RWPE2 (cell line): ENCODE results near the gene ZNF24.

ENCODE experiments used
- ATAC-seq: fragments of 200-7000 bp; cut with Tn5 transposase; 3 replicates; pipeline ENCODE4 v1.9.1; 2021; ENCODE audit warnings: low read depth
- DNase-seq: peaks from one replicate; pipeline ENCODE4 v3.0.0-alpha.2; 2020; ENCODE audit warnings: low spot score
- H3K27ac ChIP-seq: fragments of 450-650 bp; 2 replicates; pipeline ENCODE4 v1.5.1; 2017; ENCODE audit warnings: mild to moderate bottlenecking; ENCODE audit not compliant: poor library complexity, severe bottlenecking
- H3K27me3 ChIP-seq: fragments of 250-450 bp; sonication (Bioruptor Pico); 2 replicates; pipeline ENCODE4 v1.5.1; 2021; ENCODE audit warnings: mild to moderate bottlenecking, moderate library complexity; ENCODE audit not compliant: insufficient read depth, poor library complexity, severe bottlenecking
- H3K36me3 ChIP-seq: fragments of 250-450 bp; sonication (Bioruptor Pico); 2 replicates; pipeline ENCODE4 v1.5.1; 2020; ENCODE audit warnings: low read depth, mild to moderate bottlenecking, moderate library complexity
- H3K4me1 ChIP-seq: fragments of 250-450 bp; sonication (Bioruptor Pico); 2 replicates; pipeline ENCODE4 v1.5.1; 2021; ENCODE audit warnings: mild to moderate bottlenecking, moderate library complexity; ENCODE audit not compliant: insufficient read depth, poor library complexity, severe bottlenecking
- H3K4me3 ChIP-seq: fragments of 250-450 bp; sonication (Bioruptor Pico); 2 replicates; pipeline ENCODE4 v1.5.1; 2021; ENCODE audit warnings: mild to moderate bottlenecking, moderate library complexity; ENCODE audit not compliant: severe bottlenecking
- H3K9me3 ChIP-seq: fragments of 250-450 bp; sonication (Bioruptor Pico); 2 replicates; pipeline ENCODE4 v1.5.1; 2021; ENCODE audit warnings: mild to moderate bottlenecking, moderate library complexity; ENCODE audit not compliant: severe bottlenecking
- TF ChIP-seq, protein P1 (sequence below): fragments of 450-650 bp; IDR thresholded peaks from one replicate; pipeline ENCODE4 v1.5.1; 2017; ENCODE audit warnings: mild to moderate bottlenecking, moderate library complexity; ENCODE audit not compliant: poor library complexity, severe bottlenecking

Gene ZNF24

DNA sequence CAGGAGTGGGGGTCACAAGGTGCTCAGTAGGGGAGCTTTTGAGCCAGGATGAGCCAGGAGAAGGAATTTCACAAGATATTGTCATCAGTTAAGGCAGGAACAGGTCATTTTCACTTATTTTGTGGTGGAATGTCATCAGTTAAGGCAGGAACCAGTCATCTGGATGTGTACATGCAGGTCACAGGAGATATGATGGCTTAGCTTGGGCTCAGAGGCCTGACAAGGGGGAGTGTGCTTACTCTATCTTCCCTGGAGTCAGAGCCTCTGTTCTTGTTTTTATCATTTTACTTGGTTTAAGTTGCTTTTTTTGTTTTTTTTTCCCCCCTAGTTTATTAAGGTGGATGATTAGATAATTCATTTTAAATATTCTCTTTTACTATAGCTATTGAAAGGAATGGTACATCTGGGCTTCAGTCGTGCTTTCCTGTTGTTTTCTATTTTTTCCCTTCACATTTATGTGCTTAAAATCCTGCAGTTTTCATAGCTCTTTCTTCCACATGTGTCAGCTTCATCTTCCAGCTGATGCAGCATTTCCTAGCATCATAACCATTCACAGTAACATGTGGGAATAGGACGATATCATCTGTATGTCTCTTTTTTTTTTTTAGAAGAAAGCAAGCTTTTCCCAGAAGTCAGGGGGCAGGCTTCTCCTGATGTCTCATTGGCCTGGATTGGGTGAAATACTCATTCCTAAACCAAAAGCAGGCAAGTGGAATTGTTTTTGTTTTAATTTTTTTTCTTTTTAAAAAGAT is 17.5 kb upstream of the ZNF24 start:
- no peak overlapping the region for H3K4me3 ChIP-seq
- DNase-seq (no peak), ATAC-seq (no peak)
- no peaks in the 10 kb centered on the region for H3K36me3 ChIP-seq
- no peaks in the 10 kb centered on the region for H3K9me3 ChIP-seq
- TF ChIP-seq, protein P1, sequence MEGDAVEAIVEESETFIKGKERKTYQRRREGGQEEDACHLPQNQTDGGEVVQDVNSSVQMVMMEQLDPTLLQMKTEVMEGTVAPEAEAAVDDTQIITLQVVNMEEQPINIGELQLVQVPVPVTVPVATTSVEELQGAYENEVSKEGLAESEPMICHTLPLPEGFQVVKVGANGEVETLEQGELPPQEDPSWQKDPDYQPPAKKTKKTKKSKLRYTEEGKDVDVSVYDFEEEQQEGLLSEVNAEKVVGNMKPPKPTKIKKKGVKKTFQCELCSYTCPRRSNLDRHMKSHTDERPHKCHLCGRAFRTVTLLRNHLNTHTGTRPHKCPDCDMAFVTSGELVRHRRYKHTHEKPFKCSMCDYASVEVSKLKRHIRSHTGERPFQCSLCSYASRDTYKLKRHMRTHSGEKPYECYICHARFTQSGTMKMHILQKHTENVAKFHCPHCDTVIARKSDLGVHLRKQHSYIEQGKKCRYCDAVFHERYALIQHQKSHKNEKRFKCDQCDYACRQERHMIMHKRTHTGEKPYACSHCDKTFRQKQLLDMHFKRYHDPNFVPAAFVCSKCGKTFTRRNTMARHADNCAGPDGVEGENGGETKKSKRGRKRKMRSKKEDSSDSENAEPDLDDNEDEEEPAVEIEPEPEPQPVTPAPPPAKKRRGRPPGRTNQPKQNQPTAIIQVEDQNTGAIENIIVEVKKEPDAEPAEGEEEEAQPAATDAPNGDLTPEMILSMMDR, result no peak
- H3K27ac ChIP-seq, result no peak overlapping the region
- H3K4me1 ChIP-seq, result no peaks in the 10 kb centered on the region
- H3K27me3 ChIP-seq, result peaks cover 6% of the 10 kb centered on the region

DNA sequence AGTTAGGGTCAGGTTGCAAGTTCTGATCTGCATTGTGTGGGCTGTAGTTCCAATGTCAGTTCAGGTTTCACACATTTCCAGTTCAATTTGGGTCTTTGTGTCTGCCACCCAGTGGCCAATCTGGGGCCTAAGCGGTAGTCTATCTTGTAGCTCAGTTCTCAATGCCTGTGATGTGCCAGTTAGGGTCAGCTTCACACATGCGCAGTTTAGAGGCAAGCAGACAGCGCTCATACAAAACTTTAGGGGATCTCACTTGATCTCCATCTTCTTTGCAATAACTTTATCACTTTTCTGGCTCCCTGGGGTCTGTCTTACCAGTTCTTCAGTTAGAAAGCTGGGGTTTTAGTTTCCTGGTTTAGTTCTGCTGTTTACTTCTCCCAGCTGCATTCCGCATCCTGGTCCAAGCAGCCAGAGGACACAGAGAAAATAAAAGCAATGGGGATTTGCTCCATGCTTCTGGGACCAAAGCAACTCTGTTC is 11.0 kb upstream of the ZNF24 start:
- peak; percentile 99 for ATAC-seq
- Histone ChIP-seq H3K9me3 (peaks cover 6% of the 10 kb centered on the region), H3K27me3 (no peaks in the 10 kb centered on the region), H3K4me3 (no peak overlapping the region), H3K27ac (no peak overlapping the region), H3K4me1 (no peaks in the 10 kb centered on the region), H3K36me3 (no peaks in the 10 kb centered on the region)
- TF ChIP-seq, protein P1, result peak; percentile 81
- DNase-seq, result no peak

DNA sequence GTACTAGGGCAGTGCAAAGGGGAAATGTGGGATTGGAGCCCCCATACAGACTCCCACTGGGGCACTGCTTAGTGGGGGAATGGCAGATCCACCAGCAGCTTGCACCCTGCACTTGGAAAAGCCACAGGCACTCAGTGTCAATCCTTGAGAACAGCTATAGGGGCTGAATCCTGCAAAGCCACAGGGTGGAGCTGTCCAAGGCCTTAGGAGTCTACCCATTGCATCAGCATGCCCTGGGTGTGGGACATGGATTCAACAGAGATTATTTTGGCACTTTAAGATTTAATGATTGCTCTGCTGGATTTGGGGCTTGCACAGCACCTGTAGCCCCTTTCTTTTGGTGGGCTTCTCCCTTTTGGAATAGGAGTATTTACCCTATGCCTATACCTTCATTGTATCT is 8.6 kb upstream of the ZNF24 start:
- ATAC-seq, result no peak
- no peaks in the 10 kb centered on the region for H3K27me3 ChIP-seq
- TF ChIP-seq, protein P1, result no peak
- peaks cover 6% of the 10 kb centered on the region for H3K9me3 ChIP-seq
- no peaks in the 10 kb centered on the region for H3K4me1 ChIP-seq
- no peak for DNase-seq
- no peaks in the 10 kb centered on the region for H3K36me3 ChIP-seq
- H3K27ac ChIP-seq, result no peak overlapping the region
- no peak overlapping the region for H3K4me3 ChIP-seq

DNA sequence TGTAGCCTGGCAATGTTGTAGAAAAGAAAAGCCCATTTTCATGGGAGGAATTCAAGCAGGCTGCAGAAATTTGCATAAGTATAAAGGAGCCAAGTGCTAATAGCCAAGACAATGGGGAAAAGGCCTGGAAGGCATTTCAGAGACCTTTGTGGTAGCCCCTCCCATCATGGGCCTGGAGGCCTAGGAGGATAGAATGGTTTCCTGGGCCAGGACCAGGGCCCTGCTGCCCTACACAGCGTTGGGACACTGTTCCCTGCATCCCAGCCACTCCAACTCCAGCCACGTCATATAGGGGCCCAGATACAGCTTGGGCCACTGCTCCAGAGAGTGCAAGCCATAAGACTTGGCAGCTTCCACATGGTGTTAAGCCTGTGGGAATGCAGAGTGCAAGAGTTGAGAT is 8.1 kb upstream of the ZNF24 start:
- DNase-seq, result no peak
- Histone ChIP-seq H3K36me3 (no peaks in the 10 kb centered on the region), H3K4me3 (no peak overlapping the region), H3K27ac (no peak overlapping the region), H3K9me3 (peaks cover 6% of the 10 kb centered on the region), H3K27me3 (no peaks in the 10 kb centered on the region), H3K4me1 (no peaks in the 10 kb centered on the region)
- no peak for ATAC-seq
- TF ChIP-seq, protein P1, result no peak

DNA sequence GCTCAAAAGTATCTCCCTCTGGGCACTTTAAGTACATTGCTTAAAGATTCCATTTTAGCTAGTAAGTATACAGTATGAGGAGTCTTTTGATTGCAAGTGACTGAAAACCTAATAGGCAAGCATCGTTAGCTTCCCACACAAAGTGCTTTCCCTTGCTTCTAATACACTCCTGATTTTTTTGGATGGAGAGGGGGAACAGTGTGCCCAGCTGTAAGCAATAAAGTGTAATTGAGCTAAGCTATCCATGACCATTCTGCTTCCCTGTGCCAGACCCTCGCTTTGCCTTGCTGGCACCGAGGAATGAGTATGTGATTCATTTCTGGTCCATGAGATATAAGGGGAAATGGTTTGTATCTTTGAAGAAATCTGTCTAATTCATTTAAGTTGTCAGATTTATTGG is 3.8 kb upstream of the ZNF24 start:
- DNase-seq (no peak), ATAC-seq (no peak)
- Histone ChIP-seq H3K4me3 (no peak overlapping the region), H3K27ac (no peak overlapping the region), H3K36me3 (peaks cover under 1% of the 10 kb centered on the region), H3K9me3 (peaks cover 6% of the 10 kb centered on the region), H3K27me3 (no peaks in the 10 kb centered on the region), H3K4me1 (peaks cover 3% of the 10 kb centered on the region)
- TF ChIP-seq, protein P1, result no peak
